Keratinocyte (primary cell): ENCODE data around the gene NLRP6. TPM values are rescaled to one million over a fixed set of nuclear protein-coding genes. Genes with fewer than 3 reads are reported as not detected.

Source experiments
- DNase-seq: peaks from one replicate; pipeline ENCODE4 v3.0.0-alpha.2; 2011; ENCODE audit warnings: low read depth, missing footprints, low spot score
- FAIRE-seq: peaks from 2 replicates; lab custom pipeline; 2011; peaks lifted over from hg19 to GRCh38; lab: Jason Lieb, UNC
- H2AFZ ChIP-seq: 2 replicates; pipeline ENCODE4 v1.6.0; 2012; ENCODE audit warnings: low read length, control low read depth, inconsistent platforms; ENCODE audit not compliant: control insufficient read depth
- H3K27ac ChIP-seq: 2 replicates; pipeline ENCODE4 v1.5.1; 2011; ENCODE audit warnings: low read length; ENCODE audit not compliant: control insufficient read depth, insufficient read depth
- H3K27me3 ChIP-seq: 3 replicates; pipeline ENCODE4 v1.6.0; 2011; ENCODE audit warnings: low read length; ENCODE audit not compliant: control insufficient read depth, insufficient read depth; ENCODE audit errors: extremely low read depth
- H3K36me3 ChIP-seq, 2 experiments: 2 replicates in 1 of 2; 3 replicates in 1 of 2; pipeline ENCODE4 v1.5.1; 2011; ENCODE audit warnings: low read length in 2 of 2, mild to moderate bottlenecking in 1 of 2; ENCODE audit not compliant: control insufficient read depth in 2 of 2, insufficient read depth in 2 of 2; ENCODE audit errors: extremely low read depth in 1 of 2
- H3K4me1 ChIP-seq: 3 replicates; pipeline ENCODE4 v1.5.1; 2011; ENCODE audit warnings: low read length; ENCODE audit not compliant: control insufficient read depth, insufficient read depth; ENCODE audit errors: extremely low read depth
- H3K4me2 ChIP-seq: 3 replicates; pipeline ENCODE4 v1.6.0; 2011; ENCODE audit warnings: low read depth, low read length; ENCODE audit not compliant: control insufficient read depth, insufficient read depth; ENCODE audit errors: extremely low read depth
- H3K4me3 ChIP-seq, 3 experiments: fragments of 200-600 bp in 1 of 3; sonication (generic) in 1 of 3; 2 replicates in 2 of 3; 3 replicates in 1 of 3; pipeline ENCODE4 v1.5.1; 2011 to 2016; ENCODE audit warnings: low read length in 3 of 3, mild to moderate bottlenecking in 3 of 3, control low read depth in 2 of 3, inconsistent platforms in 1 of 3, low read depth in 1 of 3, mixed read lengths in 1 of 3, mixed run types in 1 of 3, moderate library complexity in 1 of 3; ENCODE audit not compliant: control insufficient read depth in 2 of 3, insufficient read depth in 2 of 3; ENCODE audit errors: extremely low read depth in 1 of 3
- H3K79me2 ChIP-seq: 2 replicates; pipeline ENCODE4 v1.6.0; 2012; ENCODE audit warnings: low read length; ENCODE audit not compliant: control insufficient read depth, insufficient read depth
- H3K9ac ChIP-seq: 3 replicates; pipeline ENCODE4 v1.6.0; 2011; ENCODE audit warnings: low read length; ENCODE audit not compliant: control insufficient read depth, insufficient read depth; ENCODE audit errors: extremely low read depth
- H3K9me1 ChIP-seq: 3 replicates; pipeline ENCODE4 v1.6.0; 2011; ENCODE audit warnings: low read length; ENCODE audit not compliant: control insufficient read depth, insufficient read depth; ENCODE audit errors: extremely low read depth
- H3K9me3 ChIP-seq: 2 replicates; pipeline ENCODE4 v1.5.1; 2012; ENCODE audit warnings: low read depth, low read length; ENCODE audit not compliant: control insufficient read depth
- H4K20me1 ChIP-seq: 3 replicates; pipeline ENCODE4 v1.6.0; 2011; ENCODE audit warnings: low read length; ENCODE audit not compliant: control insufficient read depth, insufficient read depth; ENCODE audit errors: extremely low read depth
- EZH2 ChIP-seq: IDR thresholded peaks from one replicate; pipeline ENCODE4 v1.6.1; 2012; ENCODE audit warnings: inconsistent platforms, mild to moderate bottlenecking, low read length, moderate library complexity
- dilution Hi-C: fragments of 300-500 bp; cut with MboI; formaldehyde crosslinking; loops from one replicate; pipeline ENCODE4 v1.7.0; 2020; ENCODE audit warnings: low sequenced_read_pairs; ENCODE audit not compliant: extremely low pct_ligation_motif_present
- polyA plus RNA-seq, 5 experiments: library from polyadenylated mRNA; depleted of rRNA in 3 of 5; stranded (reverse) in 3 of 5; stranded (forward) in 1 of 5; unstranded in 1 of 5; fragments of >200 nt; gene quantifications; 1 replicate in 1 of 5; 2 replicates in 3 of 5; 3 replicates in 1 of 5; pipeline versions ENCODE4 v1.2.1 to v1.2.3, GENCODE V29; 2011 to 2012; ENCODE audit warnings: missing spikeins in 2 of 5, low read depth in 1 of 5, low replicate concordance in 1 of 5
- TF ChIP-seq, protein P1 (sequence below), 3 experiments: IDR thresholded peaks in 1 of 3; conservative IDR thresholded peaks in 1 of 3; optimal IDR thresholded peaks in 1 of 3; 2 replicates in 2 of 3; 3 replicates in 1 of 3; pipeline versions ENCODE3 to v1.5.1; 2011; ENCODE audit warnings: low read length in 3 of 3, mild to moderate bottlenecking in 3 of 3, moderate library complexity in 2 of 3, control low read depth in 1 of 3, inconsistent platforms in 1 of 3; ENCODE audit not compliant: insufficient read depth in 2 of 3; ENCODE audit errors: extremely low read depth in 1 of 3

NLRP6 gene
- polyA plus RNA-seq, 1 donor (not counting 4 experiments of a cell fraction or from before 2014, with no cell fraction given) = not detected

DNA sequence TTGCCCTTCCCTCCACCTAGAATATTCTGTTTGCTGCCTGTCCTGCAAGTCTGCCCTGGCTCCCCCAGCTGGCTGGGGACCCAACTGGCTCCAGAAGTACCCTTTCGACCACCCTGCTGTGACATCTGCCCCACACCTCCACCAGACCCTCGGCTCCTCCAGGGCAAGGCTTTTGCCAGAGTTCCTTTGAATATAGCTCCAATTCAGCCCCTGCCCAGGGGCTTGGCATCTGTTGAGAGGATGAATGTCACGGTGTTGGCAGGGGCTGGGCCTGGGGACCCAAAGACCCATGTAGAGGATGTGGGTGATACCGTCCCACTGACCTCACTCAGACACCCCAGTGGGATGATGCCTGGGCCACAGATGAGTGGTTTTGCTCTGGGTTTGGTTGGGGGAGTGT is 4.0 kb downstream of the NLRP6 start:
- no peak overlapping the region for H3K27ac ChIP-seq
- H3K4me1 ChIP-seq = no peaks in the 10 kb centered on the region
- H3K36me3 ChIP-seq = no peaks in the 10 kb centered on the region
- no peaks in the 10 kb centered on the region for H4K20me1 ChIP-seq
- H3K9ac ChIP-seq = no peak overlapping the region
- H3K4me3 ChIP-seq = no peak overlapping the region
- FAIRE-seq (no peak), DNase-seq (no peak)
- H2AFZ ChIP-seq = no peak overlapping the region
- H3K9me1 ChIP-seq = no peaks in the 10 kb centered on the region
- H3K9me3 ChIP-seq = no peaks in the 10 kb centered on the region
- no peaks in the 10 kb centered on the region for H3K79me2 ChIP-seq
- peaks cover 72% of the 10 kb centered on the region for H3K27me3 ChIP-seq
- dilution Hi-C loops = no loop called here
- no peak overlapping the region for H3K4me2 ChIP-seq
- TF ChIP-seq EZH2 = no peak
- TF ChIP-seq, protein P1, sequence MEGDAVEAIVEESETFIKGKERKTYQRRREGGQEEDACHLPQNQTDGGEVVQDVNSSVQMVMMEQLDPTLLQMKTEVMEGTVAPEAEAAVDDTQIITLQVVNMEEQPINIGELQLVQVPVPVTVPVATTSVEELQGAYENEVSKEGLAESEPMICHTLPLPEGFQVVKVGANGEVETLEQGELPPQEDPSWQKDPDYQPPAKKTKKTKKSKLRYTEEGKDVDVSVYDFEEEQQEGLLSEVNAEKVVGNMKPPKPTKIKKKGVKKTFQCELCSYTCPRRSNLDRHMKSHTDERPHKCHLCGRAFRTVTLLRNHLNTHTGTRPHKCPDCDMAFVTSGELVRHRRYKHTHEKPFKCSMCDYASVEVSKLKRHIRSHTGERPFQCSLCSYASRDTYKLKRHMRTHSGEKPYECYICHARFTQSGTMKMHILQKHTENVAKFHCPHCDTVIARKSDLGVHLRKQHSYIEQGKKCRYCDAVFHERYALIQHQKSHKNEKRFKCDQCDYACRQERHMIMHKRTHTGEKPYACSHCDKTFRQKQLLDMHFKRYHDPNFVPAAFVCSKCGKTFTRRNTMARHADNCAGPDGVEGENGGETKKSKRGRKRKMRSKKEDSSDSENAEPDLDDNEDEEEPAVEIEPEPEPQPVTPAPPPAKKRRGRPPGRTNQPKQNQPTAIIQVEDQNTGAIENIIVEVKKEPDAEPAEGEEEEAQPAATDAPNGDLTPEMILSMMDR (optimal IDR thresholded peaks at IDR 0.05 in 1 of 3, IDR thresholded peaks at IDR 0.05 in 1 of 3, conservative IDR thresholded peaks at IDR 0.05 in 1 of 3; ENCODE audit: extremely low read depth in 1 of 3, insufficient read depth in 2 of 3, low read length in 3 of 3) = no peak

DNA sequence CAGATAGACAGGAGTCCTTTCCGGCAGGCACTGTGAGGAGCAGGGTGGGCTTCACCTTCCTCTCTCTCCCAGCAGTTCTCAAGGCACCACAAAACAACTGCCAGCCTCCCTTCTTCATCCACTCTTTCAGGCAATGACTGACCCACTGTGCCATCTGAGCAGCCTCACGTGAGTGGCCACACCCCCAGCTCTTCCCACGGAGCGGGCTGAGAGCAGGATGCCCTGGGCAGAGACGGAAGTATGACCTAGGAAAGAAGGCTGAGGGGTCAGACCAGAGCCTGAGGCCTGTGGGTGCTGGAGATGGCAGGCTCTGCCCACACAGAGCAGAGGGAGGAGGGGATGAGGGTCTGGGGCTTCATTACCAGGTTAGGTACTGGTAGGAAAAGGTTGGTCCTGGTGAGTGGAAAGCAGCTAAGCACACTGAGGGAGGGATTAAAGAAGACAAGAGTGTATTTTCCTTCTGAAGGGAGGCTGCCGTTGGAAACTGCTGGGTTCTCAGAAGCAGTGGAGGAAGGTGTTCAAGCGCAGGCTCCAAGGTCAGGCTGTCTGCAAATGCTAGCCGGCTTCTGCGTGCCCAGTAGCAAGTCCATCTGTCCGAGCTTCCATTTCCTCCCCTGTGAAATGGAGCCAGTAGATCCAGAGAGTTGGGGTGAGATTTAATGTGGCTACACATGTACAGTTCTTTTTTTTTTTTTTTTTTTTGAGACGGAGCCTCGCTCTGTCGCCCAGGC is 4.6 kb downstream of the NLRP6 start:
- Histone ChIP-seq H3K9me3 (no peaks in the 10 kb centered on the region), H3K9ac (no peak overlapping the region), H4K20me1 (no peaks in the 10 kb centered on the region), H3K27me3 (peaks cover 75% of the 10 kb centered on the region), H3K4me2 (no peak overlapping the region), H3K4me1 (peaks cover under 1% of the 10 kb centered on the region), H2AFZ (no peak overlapping the region), H3K79me2 (no peaks in the 10 kb centered on the region), H3K36me3 (no peaks in the 10 kb centered on the region), H3K27ac (no peak overlapping the region), H3K4me3 (no peak overlapping the region), H3K9me1 (no peaks in the 10 kb centered on the region)
- TF ChIP-seq, protein P1 (optimal IDR thresholded peaks at IDR 0.05 in 1 of 3, IDR thresholded peaks at IDR 0.05 in 1 of 3, conservative IDR thresholded peaks at IDR 0.05 in 1 of 3; ENCODE audit: extremely low read depth in 1 of 3, insufficient read depth in 2 of 3, low read length in 3 of 3) = no peak
- TF ChIP-seq EZH2 = no peak
- dilution Hi-C loops = no loop called here
- DNase-seq = no peak
- no peak for FAIRE-seq
